ENCODE results near the gene NXPH4.
A peak's percentile ranks its signal among the peaks of the same experiment; 100 is the strongest.

NXPH4 gene

GRCh38 chr12:57235728-57236131 lies 19.1 kb downstream of the NXPH4 start:
- peaks cover 49% of the 10 kb centered on the region for H3K4me1 Mint-ChIP-seq

GRCh38 chr12:57236201-57236924 lies 19.8 kb downstream of the NXPH4 start:
- no peak overlapping the region for H3K4me3 Mint-ChIP-seq
- ATAC-seq (replicated peaks; ENCODE audit: extremely low read depth, poor library complexity, severe bottlenecking) (no peak), DNase-seq (ENCODE audit: low spot score in 2 of 2) (no peak)
- peaks cover 22% of the 10 kb centered on the region for H3K36me3 Mint-ChIP-seq (ENCODE audit: insufficient read depth)
- no peaks in the 10 kb centered on the region for H3K9me3 Mint-ChIP-seq
- peaks cover 51% of the 10 kb centered on the region for H3K4me1 Mint-ChIP-seq
- no peak overlapping the region for H3K27ac Mint-ChIP-seq (ENCODE audit: low read depth)
- peaks cover 56% of the 10 kb centered on the region for H3K27me3 Mint-ChIP-seq

More at GRCh38 chr12:57235728-57236131, 19.1 kb downstream of the NXPH4 start:
- peaks cover 50% of the 10 kb centered on the region for H3K27me3 Mint-ChIP-seq
- peaks cover 22% of the 10 kb centered on the region for H3K36me3 Mint-ChIP-seq (ENCODE audit: insufficient read depth)
- H3K9me3 Mint-ChIP-seq = no peaks in the 10 kb centered on the region
- DNase-seq (ENCODE audit: low spot score in 2 of 2) = no peak
- H3K27ac Mint-ChIP-seq (ENCODE audit: low read depth) = no peak overlapping the region
- H3K4me3 Mint-ChIP-seq = no peak overlapping the region
- ATAC-seq (replicated peaks; ENCODE audit: extremely low read depth, poor library complexity, severe bottlenecking) = no peak

- no peak for DNase-seq (ENCODE audit: low spot score in 2 of 2)
- Mint-ChIP-seq H3K4me3 (peak overlapping the region; percentile 83), H3K27me3 (peaks cover 63% of the 10 kb centered on the region), H3K36me3 (ENCODE audit: insufficient read depth) (peaks cover 24% of the 10 kb centered on the region), H3K4me1 (peaks cover 58% of the 10 kb centered on the region), H3K27ac (ENCODE audit: low read depth) (no peak overlapping the region), H3K9me3 (no peaks in the 10 kb centered on the region)
- no peak for ATAC-seq (replicated peaks; ENCODE audit: extremely low read depth, poor library complexity, severe bottlenecking)
These were observed 20.5 kb downstream of the NXPH4 start for GRCh38 chr12:57236925-57237595.

DNA sequence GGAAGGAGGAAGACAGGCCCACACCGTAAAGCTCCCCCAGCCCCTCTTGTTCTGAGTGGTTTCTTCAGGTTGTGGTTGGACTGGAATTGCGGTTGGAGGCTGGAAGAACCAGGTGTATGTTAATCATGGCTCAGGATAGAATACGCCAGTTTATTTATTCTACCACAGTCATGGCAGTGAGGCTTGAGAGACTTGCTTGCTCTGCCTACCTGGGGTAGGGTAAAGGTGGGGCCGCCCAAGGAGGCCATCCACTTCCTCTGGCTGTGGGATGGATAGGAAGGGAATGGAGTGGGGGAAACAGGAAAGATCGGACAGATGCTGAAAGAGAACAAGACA lies 21.0 kb downstream of the NXPH4 start:
- Mint-ChIP-seq H3K4me3 (peak overlapping the region; percentile 83), H3K27me3 (peaks cover 68% of the 10 kb centered on the region), H3K36me3 (ENCODE audit: insufficient read depth) (peaks cover 24% of the 10 kb centered on the region), H3K27ac (ENCODE audit: low read depth) (no peak overlapping the region), H3K9me3 (no peaks in the 10 kb centered on the region), H3K4me1 (peaks cover 63% of the 10 kb centered on the region)
- no peak for DNase-seq (ENCODE audit: low spot score in 2 of 2)
- no peak for ATAC-seq (replicated peaks; ENCODE audit: extremely low read depth, poor library complexity, severe bottlenecking)

DNA sequence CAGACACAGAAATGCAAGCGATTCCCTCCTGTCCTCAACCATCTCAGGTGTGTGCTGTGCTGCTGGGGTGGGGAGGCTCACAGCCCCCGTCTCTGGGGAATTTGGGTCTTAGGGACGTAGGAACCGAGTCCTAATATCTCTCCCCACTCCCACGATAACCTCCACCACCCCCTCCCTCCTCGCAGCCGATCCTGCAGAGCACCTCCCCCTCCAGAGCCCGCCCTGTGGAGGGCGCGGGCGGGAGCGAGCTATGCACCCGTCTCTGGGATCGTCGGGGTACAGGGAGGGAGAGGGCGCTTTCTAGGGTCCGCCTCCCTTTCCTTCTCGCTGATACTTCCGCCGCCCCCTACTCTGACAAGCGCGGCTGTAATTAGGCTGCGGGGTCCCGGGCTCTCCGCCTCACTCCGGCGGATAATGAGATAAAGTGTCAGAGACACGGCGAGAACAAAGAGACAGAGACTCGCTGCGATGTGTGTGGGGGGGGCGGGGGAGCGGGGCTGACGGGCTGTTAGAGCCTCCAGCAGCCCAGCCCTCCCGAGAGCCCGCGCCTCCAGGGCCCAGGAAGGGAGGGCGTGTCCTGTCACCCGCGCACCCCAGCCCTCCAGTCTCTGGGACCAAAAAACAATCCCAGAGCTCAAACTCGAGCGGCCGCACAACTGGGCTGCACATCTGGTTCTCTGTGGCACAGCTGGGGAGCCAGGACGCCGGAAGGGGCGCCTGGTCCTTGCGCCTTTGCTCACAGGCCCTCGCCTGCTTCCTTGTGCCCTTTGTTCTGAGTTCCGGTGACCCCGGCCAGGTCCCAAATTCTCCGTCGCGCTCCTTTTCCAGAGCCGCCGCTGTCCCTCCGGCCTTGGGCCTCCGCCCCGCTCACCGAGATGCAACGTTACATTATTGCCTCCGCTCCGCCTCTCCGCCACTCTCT lies 21.6 kb downstream of the NXPH4 start:
- H3K4me1 Mint-ChIP-seq = peaks cover 68% of the 10 kb centered on the region
- peak overlapping the region; percentile 71 for H3K27ac Mint-ChIP-seq (ENCODE audit: low read depth)
- peaks cover 25% of the 10 kb centered on the region for H3K36me3 Mint-ChIP-seq (ENCODE audit: insufficient read depth)
- peak overlapping the region; percentile 83 for H3K4me3 Mint-ChIP-seq
- no peak for DNase-seq (ENCODE audit: low spot score in 2 of 2)
- H3K27me3 Mint-ChIP-seq = peaks cover 75% of the 10 kb centered on the region
- ATAC-seq (replicated peaks; ENCODE audit: extremely low read depth, poor library complexity, severe bottlenecking) = no peak
- no peaks in the 10 kb centered on the region for H3K9me3 Mint-ChIP-seq

GRCh38 chr12:57238854-57239554 lies 22.4 kb downstream of the NXPH4 start:
- peak; percentile 72 to 85 for DNase-seq (ENCODE audit: low spot score in 2 of 2)
- peaks cover 83% of the 10 kb centered on the region for H3K27me3 Mint-ChIP-seq

GRCh38 chr12:57239587-57240065 lies 23.0 kb downstream of the NXPH4 start:
- peaks cover 27% of the 10 kb centered on the region for H3K36me3 Mint-ChIP-seq (ENCODE audit: insufficient read depth)
- H3K4me1 Mint-ChIP-seq = peaks cover 78% of the 10 kb centered on the region
- peak; percentile 7 for ATAC-seq (replicated peaks; ENCODE audit: extremely low read depth, poor library complexity, severe bottlenecking)
- H3K4me3 Mint-ChIP-seq = peak overlapping the region; percentile 83
- peak overlapping the region; percentile 85 for H3K27ac Mint-ChIP-seq (ENCODE audit: low read depth)
- DNase-seq (ENCODE audit: low spot score in 2 of 2) = no peak
- no peaks in the 10 kb centered on the region for H3K9me3 Mint-ChIP-seq
- H3K27me3 Mint-ChIP-seq = peaks cover 89% of the 10 kb centered on the region

More at GRCh38 chr12:57238854-57239554, 22.4 kb downstream of the NXPH4 start:
- Mint-ChIP-seq H3K4me1 (peaks cover 76% of the 10 kb centered on the region), H3K9me3 (no peaks in the 10 kb centered on the region), H3K36me3 (ENCODE audit: insufficient read depth) (peaks cover 29% of the 10 kb centered on the region), H3K27ac (ENCODE audit: low read depth) (peak overlapping the region; percentile 85), H3K4me3 (peak overlapping the region; percentile 83)
- ATAC-seq (replicated peaks; ENCODE audit: extremely low read depth, poor library complexity, severe bottlenecking) = peak; percentile 50

DNA sequence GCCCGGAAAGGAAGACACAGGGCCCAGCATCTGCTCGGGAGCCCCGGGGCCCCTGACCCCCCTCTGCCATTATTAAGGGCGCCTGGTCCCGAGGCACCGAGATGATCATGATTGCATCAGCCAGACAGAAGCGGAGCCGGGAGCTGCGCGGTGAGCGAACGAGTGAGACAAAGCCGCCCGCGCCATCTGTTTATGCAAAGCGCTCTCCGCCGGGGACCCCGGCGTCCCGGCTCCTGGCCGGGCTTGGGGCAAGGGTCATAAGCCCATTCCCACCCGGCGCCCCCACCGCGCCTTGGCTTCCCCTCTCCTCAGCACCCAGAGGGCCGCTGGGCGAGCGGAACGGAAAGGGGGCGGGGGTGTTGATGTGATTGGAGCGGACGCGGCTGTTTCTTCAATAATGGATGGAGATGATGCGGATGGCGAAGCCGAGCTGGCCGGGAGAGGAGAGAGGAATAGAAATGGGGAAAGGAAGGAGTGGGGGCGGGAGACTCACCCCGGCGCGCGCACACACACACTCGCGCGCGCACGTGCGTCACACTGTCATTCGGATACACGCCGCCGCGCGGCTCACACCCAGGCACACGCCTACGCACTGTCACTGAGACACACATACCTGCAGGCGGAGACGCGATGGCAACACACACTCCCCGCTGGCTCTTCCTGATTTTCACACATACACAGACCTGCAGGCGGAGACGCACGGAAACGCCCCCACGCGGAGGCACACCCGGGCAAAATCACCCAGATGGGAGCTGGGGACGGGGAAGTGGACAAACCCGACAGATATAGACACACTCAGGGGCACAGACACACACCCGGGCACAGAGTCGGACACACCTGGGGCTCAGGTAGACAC lies 23.7 kb downstream of the NXPH4 start:
- H3K27me3 Mint-ChIP-seq = peaks cover 89% of the 10 kb centered on the region
- peak overlapping the region; percentile 85 for H3K27ac Mint-ChIP-seq (ENCODE audit: low read depth)
- ATAC-seq (replicated peaks; ENCODE audit: extremely low read depth, poor library complexity, severe bottlenecking) (peak; percentile 63), DNase-seq (ENCODE audit: low spot score in 2 of 2) (peak in 1 of 2 donors; percentile 44)
- peak overlapping the region; percentile 83 for H3K4me3 Mint-ChIP-seq
- no peaks in the 10 kb centered on the region for H3K9me3 Mint-ChIP-seq
- H3K4me1 Mint-ChIP-seq = peaks cover 78% of the 10 kb centered on the region
- peaks cover 26% of the 10 kb centered on the region for H3K36me3 Mint-ChIP-seq (ENCODE audit: insufficient read depth)

DNA sequence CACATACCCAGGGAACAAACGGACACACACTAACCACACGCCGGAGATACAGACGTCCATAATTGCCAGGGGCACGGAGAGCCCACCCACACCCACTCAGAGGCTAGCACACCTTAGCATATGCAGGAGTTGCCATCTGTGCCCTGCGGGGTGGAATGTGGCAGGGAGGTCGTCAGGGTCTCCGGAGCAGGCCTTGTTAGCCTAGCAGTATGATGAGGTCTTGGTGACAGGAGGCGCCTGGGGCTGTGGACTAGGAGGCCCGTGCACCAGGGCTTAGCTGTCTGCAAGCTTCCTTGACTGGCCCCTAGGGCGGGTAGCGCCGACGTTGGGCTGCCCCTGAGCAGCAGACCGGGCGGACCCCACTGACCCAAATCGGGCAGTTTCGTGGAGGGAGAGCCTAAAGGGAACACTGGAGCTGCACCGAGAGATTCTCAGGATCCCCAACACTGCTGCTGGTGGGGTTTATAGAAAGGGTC lies 24.4 kb downstream of the NXPH4 start:
- H3K4me1 Mint-ChIP-seq = peaks cover 78% of the 10 kb centered on the region
- peaks cover 83% of the 10 kb centered on the region for H3K27me3 Mint-ChIP-seq
- H3K4me3 Mint-ChIP-seq = peak overlapping the region; percentile 83
- H3K36me3 Mint-ChIP-seq (ENCODE audit: insufficient read depth) = peaks cover 26% of the 10 kb centered on the region
- no peak for ATAC-seq (replicated peaks; ENCODE audit: extremely low read depth, poor library complexity, severe bottlenecking)
- no peaks in the 10 kb centered on the region for H3K9me3 Mint-ChIP-seq
- DNase-seq (ENCODE audit: low spot score in 2 of 2) = no peak
- peak overlapping the region; percentile 85 for H3K27ac Mint-ChIP-seq (ENCODE audit: low read depth)

GRCh38 chr12:57241402-57242310 lies 25.1 kb downstream of the NXPH4 start:
- DNase-seq (ENCODE audit: low spot score in 2 of 2) = no peak
- no peak for ATAC-seq (replicated peaks; ENCODE audit: extremely low read depth, poor library complexity, severe bottlenecking)
- Mint-ChIP-seq H3K27me3 (peaks cover 76% of the 10 kb centered on the region), H3K9me3 (no peaks in the 10 kb centered on the region), H3K27ac (ENCODE audit: low read depth) (no peak overlapping the region), H3K4me3 (peak overlapping the region; percentile 68), H3K36me3 (ENCODE audit: insufficient read depth) (peaks cover 21% of the 10 kb centered on the region), H3K4me1 (peaks cover 74% of the 10 kb centered on the region)
